Measurements from ENCODE around the gene POLR2E. TPM values are rescaled to one million over a fixed set of nuclear protein-coding genes. Genes with fewer than 3 reads are reported as not detected.
A peak's percentile ranks its signal among the peaks of the same experiment; 100 is the strongest.

The POLR2E gene
- total and polyA plus RNA-seq, 2 of the 13 experiments (the other 11 are each of a cell fraction or from before 2014, with no cell fraction given) = 140 to 272 TPM

DNA sequence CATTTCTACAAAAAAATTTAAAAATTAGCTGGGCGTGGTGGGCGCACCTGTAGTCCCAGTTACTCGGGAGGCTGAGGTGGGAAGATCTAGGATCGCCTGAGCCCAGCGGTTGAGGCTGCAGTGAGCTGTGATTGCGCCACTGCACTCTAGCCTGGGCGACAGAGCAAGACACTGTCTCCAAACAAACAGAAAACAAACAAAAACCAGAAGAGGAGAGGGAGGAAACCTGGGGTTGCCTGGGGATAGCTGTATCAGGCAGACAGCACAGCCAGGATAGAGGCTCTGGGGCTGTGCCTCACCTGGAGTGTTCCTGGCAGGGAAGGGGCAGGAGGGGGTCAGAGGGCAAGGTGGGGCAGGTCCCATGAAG lies 2.6 kb upstream of the POLR2E start (continued):
- TF ChIP-seq SCMH1 (CRISPR knock-in tag; IDR thresholded peaks at IDR 0.05; ENCODE audit: borderline replicate concordance) (no peak), FOXO1 (CRISPR knock-in tag; IDR thresholded peaks at IDR 0.05) (peak; percentile 70), RXRA (CRISPR knock-in tag; IDR thresholded peaks at IDR 0.05) (peak; percentile 81), SMC3 (IDR thresholded peaks at IDR 0.05; ENCODE audit: low read length) (no peak), GFI1 (CRISPR knock-in tag; IDR thresholded peaks at IDR 0.05; ENCODE audit: borderline replicate concordance) (peak; percentile 84), U2AF2 (IDR thresholded peaks at IDR 0.05; ENCODE audit: low read depth, low read length) (no peak), NCOA1 (CRISPR knock-in tag; IDR thresholded peaks at IDR 0.05) (peak; percentile 53; the same call in 1 of the 2 replicates), SP5 (CRISPR knock-in tag; IDR thresholded peaks at IDR 0.05; ENCODE audit: borderline replicate concordance, low read depth) (peak; percentile 52; the same call in 1 of the 2 replicates)
- TF ChIP-seq, protein P1, sequence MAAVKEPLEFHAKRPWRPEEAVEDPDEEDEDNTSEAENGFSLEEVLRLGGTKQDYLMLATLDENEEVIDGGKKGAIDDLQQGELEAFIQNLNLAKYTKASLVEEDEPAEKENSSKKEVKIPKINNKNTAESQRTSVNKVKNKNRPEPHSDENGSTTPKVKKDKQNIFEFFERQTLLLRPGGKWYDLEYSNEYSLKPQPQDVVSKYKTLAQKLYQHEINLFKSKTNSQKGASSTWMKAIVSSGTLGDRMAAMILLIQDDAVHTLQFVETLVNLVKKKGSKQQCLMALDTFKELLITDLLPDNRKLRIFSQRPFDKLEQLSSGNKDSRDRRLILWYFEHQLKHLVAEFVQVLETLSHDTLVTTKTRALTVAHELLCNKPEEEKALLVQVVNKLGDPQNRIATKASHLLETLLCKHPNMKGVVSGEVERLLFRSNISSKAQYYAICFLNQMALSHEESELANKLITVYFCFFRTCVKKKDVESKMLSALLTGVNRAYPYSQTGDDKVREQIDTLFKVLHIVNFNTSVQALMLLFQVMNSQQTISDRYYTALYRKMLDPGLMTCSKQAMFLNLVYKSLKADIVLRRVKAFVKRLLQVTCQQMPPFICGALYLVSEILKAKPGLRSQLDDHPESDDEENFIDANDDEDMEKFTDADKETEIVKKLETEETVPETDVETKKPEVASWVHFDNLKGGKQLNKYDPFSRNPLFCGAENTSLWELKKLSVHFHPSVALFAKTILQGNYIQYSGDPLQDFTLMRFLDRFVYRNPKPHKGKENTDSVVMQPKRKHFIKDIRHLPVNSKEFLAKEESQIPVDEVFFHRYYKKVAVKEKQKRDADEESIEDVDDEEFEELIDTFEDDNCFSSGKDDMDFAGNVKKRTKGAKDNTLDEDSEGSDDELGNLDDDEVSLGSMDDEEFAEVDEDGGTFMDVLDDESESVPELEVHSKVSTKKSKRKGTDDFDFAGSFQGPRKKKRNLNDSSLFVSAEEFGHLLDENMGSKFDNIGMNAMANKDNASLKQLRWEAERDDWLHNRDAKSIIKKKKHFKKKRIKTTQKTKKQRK (IDR thresholded peaks at IDR 0.05; ENCODE audit: low read length) = no peak
- TF ChIP-seq, protein P2, sequence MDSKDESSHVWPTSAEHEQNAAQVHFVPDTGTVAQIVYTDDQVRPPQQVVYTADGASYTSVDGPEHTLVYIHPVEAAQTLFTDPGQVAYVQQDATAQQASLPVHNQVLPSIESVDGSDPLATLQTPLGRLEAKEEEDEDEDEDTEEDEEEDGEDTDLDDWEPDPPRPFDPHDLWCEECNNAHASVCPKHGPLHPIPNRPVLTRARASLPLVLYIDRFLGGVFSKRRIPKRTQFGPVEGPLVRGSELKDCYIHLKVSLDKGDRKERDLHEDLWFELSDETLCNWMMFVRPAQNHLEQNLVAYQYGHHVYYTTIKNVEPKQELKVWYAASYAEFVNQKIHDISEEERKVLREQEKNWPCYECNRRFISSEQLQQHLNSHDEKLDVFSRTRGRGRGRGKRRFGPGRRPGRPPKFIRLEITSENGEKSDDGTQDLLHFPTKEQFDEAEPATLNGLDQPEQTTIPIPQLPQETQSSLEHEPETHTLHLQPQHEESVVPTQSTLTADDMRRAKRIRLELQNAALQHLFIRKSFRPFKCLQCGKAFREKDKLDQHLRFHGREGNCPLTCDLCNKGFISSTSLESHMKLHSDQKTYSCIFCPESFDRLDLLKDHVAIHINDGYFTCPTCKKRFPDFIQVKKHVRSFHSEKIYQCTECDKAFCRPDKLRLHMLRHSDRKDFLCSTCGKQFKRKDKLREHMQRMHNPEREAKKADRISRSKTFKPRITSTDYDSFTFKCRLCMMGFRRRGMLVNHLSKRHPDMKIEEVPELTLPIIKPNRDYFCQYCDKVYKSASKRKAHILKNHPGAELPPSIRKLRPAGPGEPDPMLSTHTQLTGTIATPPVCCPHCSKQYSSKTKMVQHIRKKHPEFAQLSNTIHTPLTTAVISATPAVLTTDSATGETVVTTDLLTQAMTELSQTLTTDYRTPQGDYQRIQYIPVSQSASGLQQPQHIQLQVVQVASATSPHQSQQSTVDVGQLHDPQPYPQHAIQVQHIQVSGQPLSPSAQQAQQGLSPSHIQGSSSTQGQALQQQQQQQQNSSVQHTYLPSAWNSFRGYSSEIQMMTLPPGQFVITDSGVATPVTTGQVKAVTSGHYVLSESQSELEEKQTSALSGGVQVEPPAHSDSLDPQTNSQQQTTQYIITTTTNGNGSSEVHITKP (CRISPR knock-in tag; IDR thresholded peaks at IDR 0.05; ENCODE audit: low read depth) = no peak
- TF ChIP-seq, protein P3, sequence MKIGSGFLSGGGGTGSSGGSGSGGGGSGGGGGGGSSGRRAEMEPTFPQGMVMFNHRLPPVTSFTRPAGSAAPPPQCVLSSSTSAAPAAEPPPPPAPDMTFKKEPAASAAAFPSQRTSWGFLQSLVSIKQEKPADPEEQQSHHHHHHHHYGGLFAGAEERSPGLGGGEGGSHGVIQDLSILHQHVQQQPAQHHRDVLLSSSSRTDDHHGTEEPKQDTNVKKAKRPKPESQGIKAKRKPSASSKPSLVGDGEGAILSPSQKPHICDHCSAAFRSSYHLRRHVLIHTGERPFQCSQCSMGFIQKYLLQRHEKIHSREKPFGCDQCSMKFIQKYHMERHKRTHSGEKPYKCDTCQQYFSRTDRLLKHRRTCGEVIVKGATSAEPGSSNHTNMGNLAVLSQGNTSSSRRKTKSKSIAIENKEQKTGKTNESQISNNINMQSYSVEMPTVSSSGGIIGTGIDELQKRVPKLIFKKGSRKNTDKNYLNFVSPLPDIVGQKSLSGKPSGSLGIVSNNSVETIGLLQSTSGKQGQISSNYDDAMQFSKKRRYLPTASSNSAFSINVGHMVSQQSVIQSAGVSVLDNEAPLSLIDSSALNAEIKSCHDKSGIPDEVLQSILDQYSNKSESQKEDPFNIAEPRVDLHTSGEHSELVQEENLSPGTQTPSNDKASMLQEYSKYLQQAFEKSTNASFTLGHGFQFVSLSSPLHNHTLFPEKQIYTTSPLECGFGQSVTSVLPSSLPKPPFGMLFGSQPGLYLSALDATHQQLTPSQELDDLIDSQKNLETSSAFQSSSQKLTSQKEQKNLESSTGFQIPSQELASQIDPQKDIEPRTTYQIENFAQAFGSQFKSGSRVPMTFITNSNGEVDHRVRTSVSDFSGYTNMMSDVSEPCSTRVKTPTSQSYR (CRISPR knock-in tag; IDR thresholded peaks at IDR 0.05; ENCODE audit: borderline replicate concordance) = no peak
- TF ChIP-seq, protein P4, sequence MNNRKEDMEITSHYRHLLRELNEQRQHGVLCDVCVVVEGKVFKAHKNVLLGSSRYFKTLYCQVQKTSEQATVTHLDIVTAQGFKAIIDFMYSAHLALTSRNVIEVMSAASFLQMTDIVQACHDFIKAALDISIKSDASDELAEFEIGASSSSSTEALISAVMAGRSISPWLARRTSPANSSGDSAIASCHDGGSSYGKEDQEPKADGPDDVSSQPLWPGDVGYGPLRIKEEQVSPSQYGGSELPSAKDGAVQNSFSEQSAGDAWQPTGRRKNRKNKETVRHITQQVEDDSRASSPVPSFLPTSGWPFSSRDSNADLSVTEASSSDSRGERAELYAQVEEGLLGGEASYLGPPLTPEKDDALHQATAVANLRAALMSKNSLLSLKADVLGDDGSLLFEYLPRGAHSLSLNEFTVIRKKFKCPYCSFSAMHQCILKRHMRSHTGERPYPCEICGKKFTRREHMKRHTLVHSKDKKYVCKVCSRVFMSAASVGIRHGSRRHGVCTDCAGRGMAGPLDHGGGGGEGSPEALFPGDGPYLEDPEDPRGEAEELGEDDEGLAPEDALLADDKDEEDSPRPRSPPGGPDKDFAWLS (CRISPR knock-in tag; IDR thresholded peaks at IDR 0.05; ENCODE audit: borderline replicate concordance) = no peak
